GM04504 (cell line): ENCODE data around the gene FNDC3B.

ENCODE experiments used
- DNase-seq: peaks from one replicate; pipeline ENCODE4 v3.0.0-alpha.2; 2012; ENCODE audit warnings: low read depth

FNDC3B gene

GRCh38 chr3:172115787-172116186 is 76.4 kb downstream of the FNDC3B start:
- no peak for DNase-seq

GRCh38 chr3:172118019-172118418 is 78.6 kb downstream of the FNDC3B start:
- no peak for DNase-seq

- DNase-seq, result no peak
Measured at GRCh38 chr3:172119266-172119969, 80.0 kb downstream of the FNDC3B start.

- no peak for DNase-seq
Measured at GRCh38 chr3:172120912-172121311, 81.5 kb downstream of the FNDC3B start.

GRCh38 chr3:172121981-172122380 is 82.6 kb downstream of the FNDC3B start:
- no peak for DNase-seq

GRCh38 chr3:172124271-172124670 is 84.9 kb downstream of the FNDC3B start:
- no peak for DNase-seq

GRCh38 chr3:172125053-172125452 is 85.7 kb downstream of the FNDC3B start:
- no peak for DNase-seq

- no peak for DNase-seq
Measured at GRCh38 chr3:172125963-172126457, 86.6 kb downstream of the FNDC3B start.

- no peak for DNase-seq
Measured at GRCh38 chr3:172126741-172127140, 87.4 kb downstream of the FNDC3B start.

GRCh38 chr3:172127141-172127540 is 87.8 kb downstream of the FNDC3B start:
- no peak for DNase-seq

GRCh38 chr3:172127929-172128580 is 88.7 kb downstream of the FNDC3B start:
- no peak for DNase-seq

- no peak for DNase-seq
Measured at GRCh38 chr3:172128858-172129257, 89.5 kb downstream of the FNDC3B start.

- DNase-seq, result no peak
Measured at GRCh38 chr3:172129498-172129849, 90.1 kb downstream of the FNDC3B start.

GRCh38 chr3:172129850-172130716 is 90.7 kb downstream of the FNDC3B start:
- DNase-seq, result peak; percentile 97

GRCh38 chr3:172130717-172131050 is 91.3 kb downstream of the FNDC3B start:
- DNase-seq, result no peak

- DNase-seq, result no peak
Measured at GRCh38 chr3:172131746-172132145, 92.4 kb downstream of the FNDC3B start.

- DNase-seq, result no peak
Measured at GRCh38 chr3:172132159-172132586, 92.8 kb downstream of the FNDC3B start.

GRCh38 chr3:172132721-172133311 is 93.4 kb downstream of the FNDC3B start:
- DNase-seq, result no peak

- no peak for DNase-seq
Measured at GRCh38 chr3:172133838-172134237, 94.5 kb downstream of the FNDC3B start.

GRCh38 chr3:172134352-172134751 is 95.0 kb downstream of the FNDC3B start:
- DNase-seq, result no peak

- DNase-seq, result no peak
Measured at GRCh38 chr3:172135185-172135584, 95.8 kb downstream of the FNDC3B start.

GRCh38 chr3:172135820-172136219 is 96.4 kb downstream of the FNDC3B start:
- DNase-seq, result no peak
